ENCODE data around the gene KLHDC4. TPM values are rescaled to one million over a fixed set of nuclear protein-coding genes. Genes with fewer than 3 reads are reported as not detected.

KLHDC4 gene
- total and polyA plus RNA-seq, 2 experiments from 2014 or later, result 12.8 to 15.6 TPM

GRCh38 chr16:87661561-87661960 is 104.2 kb downstream of the KLHDC4 start:
- DNase-seq (ENCODE audit: low spot score), result peak; percentile 74
- H3K36me3 ChIP-seq (replicated peaks; ENCODE audit: insufficient read depth, low read depth), result no peaks in the 10 kb centered on the region
- no peaks in the 10 kb centered on the region for H3K9me2 ChIP-seq (replicated peaks; ENCODE audit: insufficient read depth)
- H3K27ac ChIP-seq, result no peak overlapping the region
- WGBS (ENCODE audit: low lambda C conversion rate, missing lambda C conversion rate), result 23% methylated on average over 16 of the region's 16 CpGs
- no peak overlapping the region for H3K4me2 ChIP-seq
- H3K27me3 ChIP-seq, result no peaks in the 10 kb centered on the region
- no peaks in the 10 kb centered on the region for H3K79me2 ChIP-seq
- no peaks in the 10 kb centered on the region for H4K20me1 ChIP-seq (ENCODE audit: insufficient read depth, poor library complexity, severe bottlenecking)
- no peaks in the 10 kb centered on the region for H3K4me1 ChIP-seq (ENCODE audit: insufficient read depth)
- H3K9me3 ChIP-seq (ENCODE audit: low read depth), result no peaks in the 10 kb centered on the region
- H3K4me3 ChIP-seq, result no peak overlapping the region
- H2AFZ ChIP-seq, result no peak overlapping the region
- TF ChIP-seq EZH2 (IDR thresholded peaks at IDR 0.05; ENCODE audit: borderline replicate concordance) (no peak), CTCF (IDR thresholded peaks at IDR 0.05; ENCODE audit: poor library complexity) (no peak), EZH2phosphoT487 (IDR thresholded peaks at IDR 0.05; ENCODE audit: low read depth, severe bottlenecking, unreplicated experiment) (no peak)

- H3K27ac ChIP-seq, result no peak overlapping the region
- WGBS (ENCODE audit: low lambda C conversion rate, missing lambda C conversion rate), result 35% methylated on average over 14 of the region's 14 CpGs
- H3K4me2 ChIP-seq, result no peak overlapping the region
- H2AFZ ChIP-seq, result no peak overlapping the region
- H3K79me2 ChIP-seq, result no peaks in the 10 kb centered on the region
- H3K4me1 ChIP-seq (ENCODE audit: insufficient read depth), result no peaks in the 10 kb centered on the region
- no peaks in the 10 kb centered on the region for H3K9me2 ChIP-seq (replicated peaks; ENCODE audit: insufficient read depth)
- no peak for TF ChIP-seq CTCF (IDR thresholded peaks at IDR 0.05; ENCODE audit: poor library complexity)
- no peak for TF ChIP-seq EZH2phosphoT487 (IDR thresholded peaks at IDR 0.05; ENCODE audit: low read depth, severe bottlenecking, unreplicated experiment)
- no peak for TF ChIP-seq EZH2 (IDR thresholded peaks at IDR 0.05; ENCODE audit: borderline replicate concordance)
- H3K4me3 ChIP-seq, result no peak overlapping the region
- peak; percentile 28 for DNase-seq (ENCODE audit: low spot score)
- H3K9me3 ChIP-seq (ENCODE audit: low read depth), result no peaks in the 10 kb centered on the region
- H3K36me3 ChIP-seq (replicated peaks; ENCODE audit: insufficient read depth, low read depth), result no peaks in the 10 kb centered on the region
- H3K27me3 ChIP-seq, result no peaks in the 10 kb centered on the region
- no peaks in the 10 kb centered on the region for H4K20me1 ChIP-seq (ENCODE audit: insufficient read depth, poor library complexity, severe bottlenecking)
These were observed 107.1 kb downstream of the KLHDC4 start for GRCh38 chr16:87658564-87659225.

Other genes with a start within 250 kb of the KLHDC4 start
- gene JPH3, start 163.5 kb downstream of the KLHDC4 start, total RNA-seq, result 2.3 and 4.8 TPM in 2 replicates
- 1.8 and 2.5 TPM in 2 replicates for gene JPH3, start 163.5 kb downstream of the KLHDC4 start, polyA plus RNA-seq
- 20.4 and 29.3 TPM in 2 replicates for gene SLC7A5, start 103.5 kb upstream of the KLHDC4 start, total RNA-seq
- gene SLC7A5, start 103.5 kb upstream of the KLHDC4 start, polyA plus RNA-seq, result 52.5 and 56.2 TPM in 2 replicates
- 1.7 and 1.9 TPM in 2 replicates for gene CA5A, start 170.5 kb upstream of the KLHDC4 start, total RNA-seq
- gene CA5A, start 170.5 kb upstream of the KLHDC4 start, polyA plus RNA-seq, result 0.91 and 1.0 TPM in 2 replicates
- gene BANP, start 185.4 kb upstream of the KLHDC4 start, total RNA-seq, result 17.9 and 23.8 TPM in 2 replicates
- 17.3 and 22.8 TPM in 2 replicates for gene BANP, start 185.4 kb upstream of the KLHDC4 start, polyA plus RNA-seq

Measured in hepatocyte (in vitro differentiated cells).